MV-4-11 (cell line): ENCODE data around the gene AUTS2.
"Not testable (repeated sequence)": the region's sequence is repeated elsewhere in the genome, so short reads cannot be mapped to it uniquely, and the experiment has no call there.

Source experiments
- DNase-seq: peaks from one replicate; lab custom pipeline; 2025; lab: John Stamatoyannopoulos, UW

The AUTS2 gene

GRCh38 chr7:69761290-69761922, 163.1 kb downstream of the AUTS2 start:
- no peak for DNase-seq

DNA sequence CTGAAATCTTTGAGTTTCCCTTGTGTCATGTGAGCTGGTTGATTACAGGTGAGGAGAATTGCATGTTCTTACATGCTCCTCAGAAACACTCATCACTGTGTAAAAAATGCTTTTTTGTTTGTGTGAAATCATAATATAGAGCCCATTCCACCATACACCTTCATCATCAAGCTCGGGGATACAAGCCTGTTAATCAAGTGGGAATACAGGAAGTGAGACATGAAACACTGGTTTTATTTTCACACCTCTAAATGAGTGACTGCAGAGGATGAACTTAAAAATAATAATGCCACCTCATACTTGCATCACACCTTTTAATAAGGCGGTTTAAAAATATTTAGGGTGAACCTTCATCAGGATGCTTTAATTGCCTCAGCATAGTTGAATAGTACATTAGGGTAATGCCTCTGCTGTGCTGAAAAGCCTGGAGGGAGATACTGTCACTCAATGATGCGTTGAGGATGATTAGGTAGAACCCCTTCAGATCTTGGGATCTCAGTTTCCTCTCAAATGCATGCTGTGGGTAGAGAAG, 164.6 kb downstream of the AUTS2 start:
- DNase-seq = no peak

GRCh38 chr7:69763513-69763912, 165.2 kb downstream of the AUTS2 start:
- peak; percentile 8 for DNase-seq

GRCh38 chr7:69764147-69764546, 165.9 kb downstream of the AUTS2 start:
- DNase-seq = no peak

DNA sequence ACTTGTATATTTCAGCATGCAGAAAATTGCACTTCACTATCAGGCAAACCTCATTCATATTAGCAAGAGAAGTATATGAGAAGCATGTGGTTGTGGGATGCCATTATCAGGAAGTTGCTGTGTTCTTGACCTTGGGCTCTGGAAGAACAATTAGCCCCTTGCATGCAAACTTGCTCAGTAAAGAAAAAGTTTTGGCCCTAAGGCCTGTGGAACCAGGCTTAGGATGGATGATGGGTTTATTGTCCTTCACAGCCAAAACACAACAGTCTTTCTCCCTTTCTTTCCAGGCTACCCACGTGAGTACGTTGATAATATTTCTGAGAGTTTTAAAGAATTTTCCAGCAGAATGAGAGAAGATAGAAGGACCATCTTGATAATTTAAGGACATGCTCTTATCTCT, 166.4 kb downstream of the AUTS2 start:
- peak; percentile 38 for DNase-seq

- DNase-seq = peak; percentile 75
These were observed 167.6 kb downstream of the AUTS2 start for GRCh38 chr7:69765879-69766278.

GRCh38 chr7:69768986-69769595, 170.8 kb downstream of the AUTS2 start:
- no peak for DNase-seq

- no peak for DNase-seq
These were observed 171.6 kb downstream of the AUTS2 start for GRCh38 chr7:69769826-69770225.

DNA sequence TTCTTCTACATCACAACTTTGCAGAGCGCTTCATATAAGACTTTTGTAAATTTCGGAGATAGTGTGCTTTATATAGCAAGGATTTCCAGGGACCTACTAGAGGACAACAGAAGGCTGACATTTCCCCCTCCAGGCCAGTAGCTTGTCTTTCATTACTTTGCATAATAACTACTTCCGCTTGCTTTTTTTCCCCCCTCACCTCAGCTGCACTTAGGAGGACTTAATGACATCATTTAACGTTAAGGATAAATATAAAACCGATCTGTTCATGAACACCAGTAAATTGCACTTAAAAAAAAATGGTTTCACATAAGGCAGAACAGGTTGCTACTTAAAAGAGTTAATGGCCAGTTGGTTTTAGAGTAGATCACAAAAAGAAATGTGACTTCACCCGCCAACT, 172.3 kb downstream of the AUTS2 start:
- DNase-seq = no peak

- no peak for DNase-seq
These were observed 174.6 kb downstream of the AUTS2 start for GRCh38 chr7:69772718-69773436.

- DNase-seq = no peak
These were observed 175.4 kb downstream of the AUTS2 start for GRCh38 chr7:69773535-69774225.

GRCh38 chr7:69775231-69775771, 177.0 kb downstream of the AUTS2 start:
- DNase-seq = no peak

GRCh38 chr7:69776611-69777010, 178.3 kb downstream of the AUTS2 start:
- DNase-seq = no peak

DNA sequence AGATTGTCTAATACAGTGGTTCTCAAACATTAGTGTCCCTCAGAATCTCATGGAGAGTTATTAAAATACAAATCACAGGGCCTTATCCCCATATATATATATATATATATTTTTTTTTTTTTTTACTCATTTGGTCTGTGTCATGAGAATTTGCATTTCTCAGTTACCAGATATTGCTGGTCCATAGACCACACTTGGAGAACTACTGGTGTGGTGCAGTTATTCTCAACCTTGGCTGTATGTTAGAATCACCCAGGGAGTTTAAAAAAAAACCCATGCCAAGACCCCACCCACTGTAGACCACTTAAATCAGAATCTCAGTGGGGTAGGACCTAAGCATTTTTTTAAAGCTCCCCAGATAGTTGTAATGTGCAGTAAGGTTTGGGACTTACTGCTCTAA, 179.9 kb downstream of the AUTS2 start:
- DNase-seq = no peak

GRCh38 chr7:69780379-69780778, 182.1 kb downstream of the AUTS2 start:
- DNase-seq = no peak

- DNase-seq = no peak
These were observed 183.2 kb downstream of the AUTS2 start for GRCh38 chr7:69781412-69781846.

DNA sequence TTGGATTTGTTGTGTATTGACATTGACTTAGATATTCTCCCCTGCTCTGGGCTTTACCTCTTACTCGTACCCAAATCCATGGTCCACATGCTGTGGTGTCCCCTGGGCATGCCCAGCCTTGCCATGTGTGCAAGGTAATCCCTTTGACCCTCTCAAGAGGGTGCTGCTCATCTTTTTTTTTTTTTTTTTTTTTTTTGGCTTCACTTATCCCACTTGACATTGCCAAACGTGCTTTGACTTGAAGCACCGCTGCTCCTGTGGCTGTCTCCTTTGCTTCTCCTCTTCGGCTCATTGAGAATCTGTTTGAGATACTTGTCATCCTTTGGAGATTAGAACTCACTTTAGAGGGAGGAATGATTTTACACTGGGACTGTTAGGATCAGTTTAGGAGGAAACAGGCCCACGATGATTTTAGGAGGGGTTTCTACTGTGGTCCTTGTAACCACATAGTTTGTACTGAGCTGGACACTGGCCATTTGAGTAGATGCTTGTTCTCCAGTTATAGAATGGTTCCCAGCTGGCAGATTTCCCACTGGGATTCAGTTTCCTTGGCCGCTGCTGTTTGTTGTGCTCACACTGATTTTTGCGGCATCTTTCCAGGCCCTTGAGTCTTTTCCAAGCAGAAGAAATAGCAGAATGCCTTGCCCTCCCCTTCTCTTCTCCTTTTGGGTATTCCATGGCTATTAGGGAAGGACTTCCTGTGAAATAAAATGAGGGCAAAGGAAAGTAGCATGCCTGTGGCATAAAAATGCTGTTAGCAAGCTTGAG, 184.8 kb downstream of the AUTS2 start:
- no peak for DNase-seq

GRCh38 chr7:69786130-69786529, 187.9 kb downstream of the AUTS2 start:
- not testable (repeated sequence) for DNase-seq

DNA sequence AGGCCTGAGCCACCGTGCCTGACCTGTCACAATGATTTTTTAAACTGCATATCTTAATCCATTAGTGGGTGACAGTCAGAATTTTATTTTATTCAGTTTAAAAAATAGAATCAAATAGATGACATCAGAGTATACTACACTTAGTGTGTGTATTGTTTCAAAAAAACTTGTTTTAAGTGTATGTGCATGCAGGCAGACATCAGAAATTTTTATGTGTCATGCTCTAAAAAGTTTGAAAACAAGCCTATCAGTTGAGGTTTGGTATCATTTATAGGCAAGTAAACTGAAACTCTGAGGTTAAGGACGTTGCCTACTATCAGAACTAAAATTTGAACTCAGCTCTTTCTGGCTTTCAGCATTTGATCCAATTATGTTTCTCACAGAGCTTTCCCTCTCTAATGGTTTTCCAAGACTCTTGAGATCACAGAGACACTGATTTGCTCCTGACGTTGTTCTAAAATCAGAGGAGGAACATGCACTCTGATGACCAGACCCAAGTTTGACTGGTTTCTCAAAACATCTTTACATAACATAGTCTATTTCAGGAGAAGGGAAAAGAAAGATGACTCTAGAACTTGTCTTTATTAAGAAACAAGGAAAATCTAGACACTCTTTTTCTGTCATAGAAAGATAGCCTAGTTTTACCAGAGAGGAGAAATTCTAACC, 188.6 kb downstream of the AUTS2 start:
- DNase-seq = no peak

DNA sequence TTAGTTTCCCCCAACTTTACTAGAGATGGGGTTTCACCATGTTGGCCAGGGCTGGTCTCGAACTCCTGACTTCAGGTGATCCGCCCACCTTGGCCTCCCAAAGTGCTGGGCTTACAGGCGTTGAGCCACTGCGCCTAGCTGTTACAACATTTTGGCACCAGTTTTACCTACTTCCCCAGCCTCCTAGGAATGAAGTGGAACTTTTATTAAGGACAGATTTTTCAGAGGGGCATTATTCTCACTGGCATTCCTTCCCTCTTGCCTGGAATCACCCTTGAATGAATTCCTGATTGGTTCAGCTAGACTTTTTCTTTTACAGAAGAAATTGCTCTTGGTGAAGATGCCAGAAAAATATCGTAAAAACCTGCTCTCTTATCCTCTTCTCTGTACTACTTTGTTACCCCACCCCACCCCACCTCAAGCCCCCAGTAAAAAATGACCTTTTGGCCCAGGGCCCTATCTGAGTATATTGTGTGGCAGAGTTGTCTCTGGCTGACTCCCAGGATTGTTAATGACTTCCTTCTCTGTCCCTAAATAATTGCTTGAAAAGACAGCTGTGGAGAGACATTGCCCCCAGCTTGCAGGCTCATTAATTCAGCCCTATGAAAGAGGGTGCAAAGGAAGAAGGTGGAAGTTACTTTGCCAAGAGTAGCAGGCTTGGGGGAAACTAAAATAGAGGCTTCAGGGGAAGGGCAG, 189.6 kb downstream of the AUTS2 start:
- DNase-seq = no peak
